ENCODE measurements around the gene CYP4F22.

Gene CYP4F22

GRCh38 chr19:15534957-15535864, 26.9 kb downstream of the CYP4F22 start:
- Histone ChIP-seq H3K9me2 (replicated peaks; ENCODE audit: insufficient read depth, low read length) (no peaks in the 10 kb centered on the region), H4K20me1 (ENCODE audit: insufficient read depth, low read length) (no peaks in the 10 kb centered on the region), H3K4me1 (ENCODE audit: low read length) (no peaks in the 10 kb centered on the region), H3K27me3 (replicated peaks; ENCODE audit: insufficient read depth, low read length) (peaks cover 70% of the 10 kb centered on the region), H2AFZ (ENCODE audit: low read length) (no peak overlapping the region), H3K27ac (ENCODE audit: low read length) (no peak overlapping the region), H3K36me3 (replicated peaks; ENCODE audit: insufficient read depth, low read length) (no peaks in the 10 kb centered on the region), H3K4me3 (ENCODE audit: low read length) (no peak overlapping the region), H3K4me2 (ENCODE audit: low read depth, low read length) (no peak overlapping the region), H3F3A (ENCODE audit: insufficient read depth, low read length) (no peaks in the 10 kb centered on the region), H3K79me2 (ENCODE audit: low read length) (no peaks in the 10 kb centered on the region), H3K9ac (ENCODE audit: low read length) (no peak overlapping the region), H3K9me3 (replicated peaks; ENCODE audit: insufficient read depth, low read length) (no peaks in the 10 kb centered on the region)
- no peak for DNase-seq
- TF ChIP-seq CTCF (IDR thresholded peaks at IDR 0.05; ENCODE audit: low read length) (no peak), EZH2 (optimal IDR thresholded peaks at IDR 0.05; ENCODE audit: low read depth, low read length) (no peak), EZH2phosphoT487 (IDR thresholded peaks at IDR 0.05; ENCODE audit: low read length) (no peak)

GRCh38 chr19:15536350-15536749, 28.0 kb downstream of the CYP4F22 start:
- H3K4me1 ChIP-seq (ENCODE audit: low read length) = no peaks in the 10 kb centered on the region
- no peak overlapping the region for H3K9ac ChIP-seq (ENCODE audit: low read length)
- no peaks in the 10 kb centered on the region for H3F3A ChIP-seq (ENCODE audit: insufficient read depth, low read length)
- H3K27me3 ChIP-seq (replicated peaks; ENCODE audit: insufficient read depth, low read length) = peaks cover 63% of the 10 kb centered on the region
- H3K9me3 ChIP-seq (replicated peaks; ENCODE audit: insufficient read depth, low read length) = no peaks in the 10 kb centered on the region
- H3K9me2 ChIP-seq (replicated peaks; ENCODE audit: insufficient read depth, low read length) = no peaks in the 10 kb centered on the region
- H3K27ac ChIP-seq (ENCODE audit: low read length) = no peak overlapping the region
- H3K36me3 ChIP-seq (replicated peaks; ENCODE audit: insufficient read depth, low read length) = no peaks in the 10 kb centered on the region
- H2AFZ ChIP-seq (ENCODE audit: low read length) = no peak overlapping the region
- no peak overlapping the region for H3K4me2 ChIP-seq (ENCODE audit: low read depth, low read length)
- H3K4me3 ChIP-seq (ENCODE audit: low read length) = no peak overlapping the region
- TF ChIP-seq EZH2phosphoT487 (IDR thresholded peaks at IDR 0.05; ENCODE audit: low read length) = no peak
- no peak for TF ChIP-seq CTCF (IDR thresholded peaks at IDR 0.05; ENCODE audit: low read length)
- TF ChIP-seq EZH2 (optimal IDR thresholded peaks at IDR 0.05; ENCODE audit: low read depth, low read length) = no peak
- DNase-seq = no peak
- H3K79me2 ChIP-seq (ENCODE audit: low read length) = no peaks in the 10 kb centered on the region
- H4K20me1 ChIP-seq (ENCODE audit: insufficient read depth, low read length) = no peaks in the 10 kb centered on the region

- no peaks in the 10 kb centered on the region for H3K4me1 ChIP-seq (ENCODE audit: low read length)
- no peak overlapping the region for H2AFZ ChIP-seq (ENCODE audit: low read length)
- no peaks in the 10 kb centered on the region for H3K79me2 ChIP-seq (ENCODE audit: low read length)
- H3K4me3 ChIP-seq (ENCODE audit: low read length) = no peak overlapping the region
- H3K9me3 ChIP-seq (replicated peaks; ENCODE audit: insufficient read depth, low read length) = no peaks in the 10 kb centered on the region
- no peak overlapping the region for H3K27ac ChIP-seq (ENCODE audit: low read length)
- DNase-seq = peak; percentile 25
- H3F3A ChIP-seq (ENCODE audit: insufficient read depth, low read length) = no peaks in the 10 kb centered on the region
- TF ChIP-seq CTCF (IDR thresholded peaks at IDR 0.05; ENCODE audit: low read length) = no peak
- no peak for TF ChIP-seq EZH2phosphoT487 (IDR thresholded peaks at IDR 0.05; ENCODE audit: low read length)
- no peak for TF ChIP-seq EZH2 (optimal IDR thresholded peaks at IDR 0.05; ENCODE audit: low read depth, low read length)
- no peaks in the 10 kb centered on the region for H4K20me1 ChIP-seq (ENCODE audit: insufficient read depth, low read length)
- no peaks in the 10 kb centered on the region for H3K36me3 ChIP-seq (replicated peaks; ENCODE audit: insufficient read depth, low read length)
- H3K27me3 ChIP-seq (replicated peaks; ENCODE audit: insufficient read depth, low read length) = peaks cover 77% of the 10 kb centered on the region
- no peak overlapping the region for H3K9ac ChIP-seq (ENCODE audit: low read length)
- no peaks in the 10 kb centered on the region for H3K9me2 ChIP-seq (replicated peaks; ENCODE audit: insufficient read depth, low read length)
- H3K4me2 ChIP-seq (ENCODE audit: low read depth, low read length) = no peak overlapping the region
These were observed 30.4 kb downstream of the CYP4F22 start for GRCh38 chr19:15538774-15539173.
